ENCODE measurements around the gene CYP2R1. TPM values are rescaled to one million over a fixed set of nuclear protein-coding genes. Genes with fewer than 3 reads are reported as not detected.

The CYP2R1 gene
- total and polyA plus RNA-seq, 2 of the 8 experiments (the other 6 are each of a cell fraction or from before 2014, with no cell fraction given), result 8.3 to 12.9 TPM

GRCh38 chr11:14861680-14862079 lies 30.4 kb downstream of the CYP2R1 start:
- H3K4me1 ChIP-seq (replicated peaks in 1 of 4; ENCODE audit: control insufficient read depth in 3 of 4, insufficient read depth in 4 of 4, low read length in 3 of 4), result no peaks in the 10 kb centered on the region
- no peak overlapping the region for H3K4ac ChIP-seq (replicated peaks; ENCODE audit: insufficient read length, low read depth, low read length)
- no peak overlapping the region for H3K14ac ChIP-seq (ENCODE audit: insufficient read length)
- TF ChIP-seq TAF7 (optimal IDR thresholded peaks at IDR 0.05; ENCODE audit: borderline replicate concordance, low read depth, low read length), result no peak
- no peaks in the 10 kb centered on the region for H3K27me3 ChIP-seq (replicated peaks in 1 of 4; ENCODE audit: control insufficient read depth in 3 of 4, extremely low read depth in 1 of 4, insufficient read depth in 3 of 4, low read length in 3 of 4)
- no peak overlapping the region for H2BK5ac ChIP-seq (ENCODE audit: low read depth, low read length)
- H2BK12ac ChIP-seq (ENCODE audit: low read depth, low read length), result no peak overlapping the region
- H2BK20ac ChIP-seq (ENCODE audit: low read length), result no peak overlapping the region
- no peak overlapping the region for H2BK15ac ChIP-seq (ENCODE audit: low read length)
- no peak overlapping the region for H3K23ac ChIP-seq (ENCODE audit: insufficient read length)
- no peak overlapping the region for H3K18ac ChIP-seq (ENCODE audit: extremely low read depth, low read length)
- no peak overlapping the region for H3K4me2 ChIP-seq (ENCODE audit: insufficient read depth in 1 of 2, low read depth in 2 of 2, low read length in 2 of 2)
- ChIA-PET CTCF (ENCODE audit: partially characterized antibody) (interaction anchor here (1.5 kb wide), 1 partner anchor 19 kb away, joined by 4 read pairs; no protein-coding TSS in a partner anchor), POLR2A (ENCODE audit: partially characterized antibody) (interaction anchor here (1.5 kb wide), 1 partner anchor 10 kb away, joined by 5 read pairs; no protein-coding TSS in a partner anchor)
- H3K56ac ChIP-seq (replicated peaks; ENCODE audit: insufficient read length, low read depth, low read length), result no peak overlapping the region
- H3K23me2 ChIP-seq (ENCODE audit: low read depth, low read length), result no peaks in the 10 kb centered on the region
- WGBS, 2 experiments (ENCODE audit: extremely low coverage in 1 of 2, insufficient coverage in 1 of 2, insufficient read length in 1 of 2, insufficient replicate concordance in 2 of 2, low coverage in 1 of 2, low lambda C conversion rate in 2 of 2, missing lambda C conversion rate in 1 of 2), result 92% methylated on average over 1 of the region's 1 CpG; no CpG with 5 or more reads in 1 of the 2 experiments
- H2BK120ac ChIP-seq (replicated peaks; ENCODE audit: low read depth, low read length), result no peak overlapping the region
- H4K8ac ChIP-seq (ENCODE audit: extremely low read depth, insufficient read depth, low read length), result no peak overlapping the region
- no peaks in the 10 kb centered on the region for H3K9me3 ChIP-seq (ENCODE audit: insufficient read depth in 2 of 2, low read depth in 1 of 2, low read length in 1 of 2)
- H2AK5ac ChIP-seq (ENCODE audit: low read depth, low read length), result no peak overlapping the region
- H2AFZ ChIP-seq (ENCODE audit: low read length), result no peak overlapping the region
- no peak overlapping the region for H3K27ac ChIP-seq (ENCODE audit: low read depth, low read length)
- no peak overlapping the region for H4K5ac ChIP-seq (ENCODE audit: insufficient read length, low read depth, low read length)
- no peak overlapping the region for H3K4me3 ChIP-seq (ENCODE audit: extremely low read depth in 1 of 4, insufficient read depth in 2 of 4, low read depth in 3 of 4, low read length in 4 of 4)
- no peaks in the 10 kb centered on the region for H4K20me1 ChIP-seq (replicated peaks in 1 of 2; ENCODE audit: control insufficient read depth in 1 of 2, insufficient read depth in 2 of 2, low read length in 2 of 2)
- no peak for DNase-seq (ENCODE audit: low read depth in 1 of 2, low spot score in 2 of 2)
- no peak overlapping the region for H4K91ac ChIP-seq (replicated peaks; ENCODE audit: insufficient read length, low read length)
- H3K36me3 ChIP-seq (ENCODE audit: control insufficient read depth in 2 of 4, insufficient read depth in 4 of 4, low read length in 3 of 4), result no peaks in the 10 kb centered on the region
- no peak overlapping the region for H3K9ac ChIP-seq (replicated peaks in 1 of 4; ENCODE audit: extremely low read depth in 1 of 4, low read depth in 3 of 4, low read length in 3 of 4)
- FAIRE-seq, result no peak
- H3K79me2 ChIP-seq (ENCODE audit: control insufficient read depth in 1 of 2, insufficient read depth in 2 of 2, low read length in 2 of 2), result no peaks in the 10 kb centered on the region
- H3K79me1 ChIP-seq (ENCODE audit: low read depth, low read length), result no peaks in the 10 kb centered on the region
